GM19351 (cell line): ENCODE results near the gene KRTAP10-10.
"Not testable (repeated sequence)": the region's sequence is repeated elsewhere in the genome, so short reads cannot be mapped to it uniquely, and the experiment has no call there.

Experiments used
- ATAC-seq: cut with Tn5 transposase; IDR thresholded peaks from one replicate; pipeline ENCODE4 v1.9.1; 2021; ENCODE audit warnings: mild to moderate bottlenecking, moderate library complexity; ENCODE audit not compliant: unreplicated experiment

Gene KRTAP10-10

DNA sequence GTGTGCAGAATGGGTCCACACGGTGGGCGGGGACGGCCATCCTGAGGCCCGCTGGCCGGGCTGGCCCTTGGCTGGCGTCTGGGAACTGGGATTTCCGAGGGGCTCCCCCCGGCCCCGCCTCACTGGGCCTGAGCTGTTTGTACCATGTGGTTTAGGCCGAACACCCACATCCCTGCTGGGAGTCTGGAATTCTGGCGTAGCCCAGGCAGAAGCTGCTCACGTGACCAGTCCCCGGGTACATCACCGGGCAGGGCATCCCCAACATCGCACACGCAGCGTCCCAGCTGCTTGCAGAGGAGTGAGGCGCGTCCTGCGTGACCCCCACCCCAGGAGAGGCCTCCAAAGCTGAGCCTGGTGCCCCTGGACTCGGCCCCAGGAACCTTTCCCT is 34.7 kb upstream of the KRTAP10-10 start:
- no peak for ATAC-seq

DNA sequence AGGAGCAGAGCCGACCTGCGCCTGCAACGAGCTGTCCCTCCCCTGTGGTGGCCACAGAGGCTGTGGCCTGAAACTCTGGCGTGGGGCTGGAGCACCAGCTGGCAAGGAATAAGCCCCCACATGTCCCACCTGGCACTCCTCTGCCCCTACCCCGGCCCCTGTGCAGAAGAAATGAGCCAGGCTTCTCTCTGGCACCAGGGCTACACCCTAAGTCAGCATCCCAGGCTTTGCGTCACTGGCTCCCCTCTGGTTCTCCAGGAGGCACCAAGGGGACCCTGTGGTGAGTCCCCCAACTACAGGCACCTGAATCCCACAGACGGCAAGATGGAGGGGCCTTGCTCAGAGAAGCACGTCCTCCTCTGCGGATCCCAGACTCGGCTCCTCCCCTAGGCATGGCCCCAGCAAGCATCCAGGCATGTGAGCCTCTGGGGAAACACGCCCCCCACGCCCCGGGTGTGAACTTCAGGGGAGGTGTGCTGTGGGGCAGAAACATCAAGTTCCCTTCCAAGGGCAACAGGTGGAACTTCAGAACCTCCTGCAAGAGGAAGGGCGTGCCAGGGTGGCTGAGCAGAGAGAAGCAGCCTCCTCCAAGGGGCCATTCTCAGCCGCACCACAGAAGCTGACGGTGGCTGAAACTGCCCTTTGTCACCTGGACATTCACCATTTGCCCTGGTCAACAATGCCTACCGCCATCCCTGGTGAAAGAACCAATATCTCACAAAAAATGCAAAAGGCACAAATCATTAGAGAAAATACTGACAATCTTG is 33.9 kb upstream of the KRTAP10-10 start:
- no peak for ATAC-seq

DNA sequence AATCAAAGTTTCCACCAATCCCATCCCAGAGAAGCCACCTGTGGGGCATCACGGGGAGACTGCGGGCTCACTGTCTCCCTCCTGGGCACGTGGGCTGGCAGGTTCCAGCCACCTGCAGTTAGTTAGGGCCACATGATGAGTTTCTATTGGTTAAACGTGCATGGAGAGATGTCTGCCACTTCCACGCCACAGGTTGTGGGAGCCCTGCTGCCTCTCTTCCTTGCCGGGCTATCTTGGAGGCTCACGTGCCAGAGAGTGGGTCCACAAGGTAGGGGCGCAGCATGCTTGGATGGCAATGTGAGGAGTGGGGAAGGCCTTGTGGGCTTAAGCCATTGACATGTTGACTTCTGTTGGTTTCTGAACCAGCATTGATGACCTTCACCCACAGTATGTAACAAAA is 33.2 kb upstream of the KRTAP10-10 start:
- ATAC-seq = no peak

- no peak for ATAC-seq
These were observed 30.7 kb upstream of the KRTAP10-10 start for GRCh38 chr21:44606495-44606894.

GRCh38 chr21:44609193-44609592 is 28.0 kb upstream of the KRTAP10-10 start:
- no peak for ATAC-seq

GRCh38 chr21:44610157-44610843 is 26.9 kb upstream of the KRTAP10-10 start:
- ATAC-seq = not testable (repeated sequence)

GRCh38 chr21:44611551-44611950 is 25.6 kb upstream of the KRTAP10-10 start:
- no peak for ATAC-seq

DNA sequence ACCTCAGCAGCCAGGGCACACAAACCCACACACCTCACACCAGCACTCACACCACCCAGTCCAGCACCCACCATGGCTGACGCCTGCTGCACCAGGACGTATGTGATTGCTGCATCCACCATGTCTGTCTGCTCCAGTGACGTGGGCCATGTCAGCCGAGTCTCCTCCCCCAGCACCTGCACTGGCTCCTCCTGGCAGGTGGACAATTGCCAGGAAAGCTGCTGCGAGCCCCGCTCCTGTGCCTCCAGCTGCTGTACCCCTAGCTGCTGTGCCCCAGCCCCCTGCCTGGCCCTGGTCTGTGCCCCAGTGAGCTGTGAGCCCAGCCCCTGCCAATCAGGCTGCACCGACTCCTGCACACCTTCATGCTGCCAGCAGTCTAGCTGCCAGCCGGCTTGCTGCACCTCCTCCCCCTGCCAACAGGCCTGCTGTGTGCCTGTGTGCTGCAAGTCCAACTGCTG is 25.1 kb upstream of the KRTAP10-10 start, which contains the start of gene KRTAP10-8:
KRTAP10-8 (plus strand) TSS at position 51 of the 458 bp plus-strand sequence; CDS start at position 73, 22 bp downstream.
- no peak for ATAC-seq

GRCh38 chr21:44612669-44613229 is 24.4 kb upstream of the KRTAP10-10 start:
- no peak for ATAC-seq

DNA sequence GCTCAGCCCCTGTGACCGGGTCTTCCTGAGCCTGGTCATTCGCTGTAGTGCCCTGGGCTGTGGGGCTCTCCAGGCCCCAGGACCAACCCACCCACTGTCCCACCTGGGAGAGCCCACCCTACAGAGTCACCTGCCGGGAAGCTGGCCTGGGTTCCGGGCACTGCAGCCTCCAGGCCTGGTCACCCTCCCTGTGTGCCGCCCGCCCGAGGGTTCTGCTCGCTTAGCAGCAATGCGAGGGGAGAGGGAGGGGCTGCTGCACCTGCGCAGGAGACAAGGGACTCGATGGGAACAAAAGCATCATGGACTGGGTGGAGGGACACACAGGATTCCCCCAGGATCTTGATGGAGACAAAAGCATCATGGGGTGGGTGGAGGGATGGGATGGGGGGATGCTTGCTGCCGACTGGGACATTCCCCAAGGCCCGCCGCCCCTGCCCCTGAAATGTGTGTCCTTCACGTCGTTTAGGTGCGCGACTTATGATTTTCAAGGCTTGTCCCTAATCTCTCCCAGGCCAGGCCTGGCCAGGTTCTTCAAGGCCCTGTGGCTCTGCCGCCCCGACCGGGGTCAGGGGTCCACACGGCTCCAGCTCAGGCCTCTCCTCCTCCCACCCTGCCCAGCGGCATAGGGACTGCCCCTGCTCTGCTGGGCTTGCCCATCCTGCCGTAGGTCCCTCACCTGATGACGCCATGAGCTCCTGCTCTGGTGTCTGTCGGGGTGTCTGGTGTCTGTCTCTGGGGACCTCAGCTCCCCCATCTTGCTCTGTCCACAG is 23.6 kb upstream of the KRTAP10-10 start:
- ATAC-seq = no peak

GRCh38 chr21:44614161-44614631 is 23.0 kb upstream of the KRTAP10-10 start:
- no peak for ATAC-seq

GRCh38 chr21:44614961-44615391 is 22.2 kb upstream of the KRTAP10-10 start:
- ATAC-seq = no peak

- ATAC-seq = no peak
These were observed 21.7 kb upstream of the KRTAP10-10 start for GRCh38 chr21:44615466-44615865.

DNA sequence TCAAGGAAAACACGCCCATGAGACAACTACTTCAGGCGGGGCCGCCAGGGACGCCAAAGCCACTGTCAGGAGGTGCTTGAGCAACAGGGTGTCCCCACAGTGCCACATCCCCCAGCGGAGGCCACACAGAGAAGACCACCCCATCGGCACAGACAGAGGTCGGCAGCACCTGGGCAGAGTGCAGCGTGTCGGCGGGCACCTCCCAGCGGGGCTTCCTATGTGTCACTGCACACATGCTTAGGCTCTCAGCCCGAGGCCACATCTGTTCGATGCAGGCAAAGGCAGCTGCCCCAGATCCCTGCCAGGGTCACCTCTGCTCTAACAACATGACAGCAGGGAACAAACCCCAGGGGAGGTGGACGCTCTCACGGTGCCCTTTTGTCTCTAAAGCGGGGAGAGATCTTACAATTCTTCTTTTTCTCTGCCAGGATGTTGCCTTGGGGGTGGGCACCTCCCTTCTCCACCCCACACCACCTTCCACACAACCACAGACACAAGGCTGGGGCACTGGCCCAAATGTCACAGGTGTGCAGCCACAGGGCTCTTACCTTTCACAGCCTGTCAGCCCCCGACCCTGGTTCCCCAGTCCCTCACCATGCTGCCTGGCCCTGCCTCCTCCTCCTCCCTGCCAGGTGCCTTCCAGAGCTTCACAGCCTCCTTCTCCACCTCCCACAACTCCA is 21.1 kb upstream of the KRTAP10-10 start:
- ATAC-seq = no peak

DNA sequence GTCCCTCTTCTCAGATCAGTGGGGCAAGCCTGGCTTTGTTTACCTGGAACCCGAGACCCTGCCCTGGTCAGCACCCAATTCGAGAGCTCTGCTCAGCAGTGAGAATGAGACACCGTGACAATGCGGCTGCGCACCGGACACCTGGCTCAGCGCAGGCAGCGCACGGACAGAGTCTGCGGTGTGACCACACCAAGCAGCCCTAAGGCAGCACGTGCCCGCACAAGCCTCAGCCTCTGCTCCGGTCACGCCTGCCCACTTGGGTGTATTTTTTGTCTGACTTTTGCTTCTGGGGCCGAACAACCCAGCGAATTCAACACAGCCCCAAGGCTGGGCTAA is 20.6 kb upstream of the KRTAP10-10 start:
- ATAC-seq = no peak

DNA sequence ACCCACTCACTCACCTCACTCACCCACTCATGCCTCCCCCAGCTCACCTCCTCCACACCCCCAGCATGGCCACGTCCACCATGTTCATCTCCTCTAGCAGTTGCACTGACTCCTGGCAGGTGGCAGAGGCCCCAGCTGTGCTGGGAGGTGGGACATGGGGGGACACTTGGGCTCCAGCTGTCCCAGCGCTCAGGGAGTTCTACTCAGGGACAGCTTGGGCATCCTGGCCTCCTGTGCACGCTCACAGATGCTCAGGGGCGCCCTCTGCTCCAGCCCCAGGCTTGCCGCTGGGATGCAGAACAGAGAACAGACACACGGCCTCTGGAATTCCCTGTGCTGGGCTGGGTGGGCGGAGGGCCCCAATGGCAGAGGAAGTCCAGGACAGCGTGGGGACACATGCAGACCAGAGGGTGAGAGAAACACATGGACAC is 20.1 kb upstream of the KRTAP10-10 start:
- ATAC-seq = no peak

- no peak for ATAC-seq
These were observed 18.7 kb upstream of the KRTAP10-10 start for GRCh38 chr21:44618504-44618903.

DNA sequence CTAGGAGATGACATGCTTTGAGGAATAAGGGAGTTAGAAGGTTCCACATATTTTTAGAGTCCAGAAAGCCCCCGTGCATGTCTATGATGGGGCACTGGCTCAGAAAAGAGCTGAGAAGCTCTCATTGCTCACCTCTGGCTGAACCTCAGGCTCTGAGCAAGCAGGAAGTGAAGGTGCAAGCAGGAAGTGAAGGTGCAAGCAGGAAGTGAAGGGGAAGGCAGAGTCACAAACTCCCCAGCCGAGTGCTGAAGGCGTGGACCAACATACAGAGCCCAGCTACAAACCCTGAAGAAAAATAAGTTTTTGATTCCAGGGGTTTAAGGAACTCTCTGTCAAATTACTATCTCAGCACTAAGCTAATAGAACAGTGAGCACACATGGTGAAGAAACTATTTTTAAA is 18.2 kb upstream of the KRTAP10-10 start:
- ATAC-seq = no peak

GRCh38 chr21:44619886-44620285 is 17.3 kb upstream of the KRTAP10-10 start:
- no peak for ATAC-seq

GRCh38 chr21:44623575-44623974 is 13.6 kb upstream of the KRTAP10-10 start:
- no peak for ATAC-seq
